ENCODE results near the gene KRT80.

- TF ChIP-seq POLR2A (IDR thresholded peaks at IDR 0.05; ENCODE audit: low read length) (no peak), GATA1 (IDR thresholded peaks at IDR 0.05; ENCODE audit: low read depth, low read length) (no peak)
Measured at GRCh38 chr12:52147964-52148463, 43.8 kb downstream of the KRT80 start.

All from erythroblast (primary cell).